GM19324 (cell line): Measurements from ENCODE around the gene CDHR4.
"Not testable (repeated sequence)": the region's sequence is repeated elsewhere in the genome, so short reads cannot be mapped to it uniquely, and the experiment has no call there.

Experiments
- ATAC-seq: cut with Tn5 transposase; IDR thresholded peaks from one replicate; pipeline ENCODE4 v1.9.1; 2021; ENCODE audit warnings: mild to moderate bottlenecking, moderate library complexity; ENCODE audit not compliant: unreplicated experiment, low FRiP score

The CDHR4 gene

GRCh38 chr3:49780975-49781365, 18.7 kb downstream of the CDHR4 start:
- not testable (repeated sequence) for ATAC-seq

GRCh38 chr3:49780080-49780974, 19.3 kb downstream of the CDHR4 start:
- ATAC-seq: no peak

- no peak for ATAC-seq
Measured at GRCh38 chr3:49779358-49780079, 20.2 kb downstream of the CDHR4 start.

- ATAC-seq: not testable (repeated sequence)
Measured at GRCh38 chr3:49776101-49776500, 23.6 kb downstream of the CDHR4 start.

GRCh38 chr3:49775538-49775937, 24.1 kb downstream of the CDHR4 start:
- ATAC-seq: no peak

- ATAC-seq: no peak
Measured at GRCh38 chr3:49772703-49773102, 27.0 kb downstream of the CDHR4 start.

- ATAC-seq: no peak
Measured at GRCh38 chr3:49771340-49771938, 28.2 kb downstream of the CDHR4 start.

- no peak for ATAC-seq
Measured at GRCh38 chr3:49769926-49770325, 29.7 kb downstream of the CDHR4 start.

GRCh38 chr3:49769286-49769915, 30.3 kb downstream of the CDHR4 start:
- ATAC-seq: no peak

GRCh38 chr3:49763981-49764380, 35.7 kb downstream of the CDHR4 start:
- no peak for ATAC-seq

GRCh38 chr3:49761661-49762060, 38.0 kb downstream of the CDHR4 start:
- no peak for ATAC-seq

- ATAC-seq: no peak
Measured at GRCh38 chr3:49759226-49759625, 40.4 kb downstream of the CDHR4 start.

GRCh38 chr3:49757197-49757596, 42.5 kb downstream of the CDHR4 start:
- ATAC-seq: no peak

- ATAC-seq: no peak
Measured at GRCh38 chr3:49756036-49756435, 43.6 kb downstream of the CDHR4 start.

- no peak for ATAC-seq
Measured at GRCh38 chr3:49754536-49754935, 45.1 kb downstream of the CDHR4 start.

- no peak for ATAC-seq
Measured at GRCh38 chr3:49751501-49751900, 48.2 kb downstream of the CDHR4 start.

GRCh38 chr3:49750056-49750455, 49.6 kb downstream of the CDHR4 start:
- ATAC-seq: no peak

- ATAC-seq: not testable (repeated sequence)
Measured at GRCh38 chr3:49748874-49749273, 50.8 kb downstream of the CDHR4 start.

- no peak for ATAC-seq
Measured at GRCh38 chr3:49747792-49748480, 51.7 kb downstream of the CDHR4 start.

- no peak for ATAC-seq
Measured at GRCh38 chr3:49745986-49746385, 53.7 kb downstream of the CDHR4 start.
